Right lobe of liver (tissue), 6 donors: ENCODE results near the gene C3orf20. TPM values are rescaled to one million over a fixed set of nuclear protein-coding genes. Genes with fewer than 3 reads are reported as not detected.

Experiments used
- ATAC-seq, 4 donors: fragments of 200-7000 bp; cut with Tn5 transposase; one replicate each; pipeline ENCODE4 v1.9.1; 2020; ENCODE audit warnings: mild to moderate bottlenecking in 4 of 4, moderate library complexity in 4 of 4
- DNase-seq, 3 donors: peaks; one replicate each; pipeline ENCODE4 v3.0.0-alpha.2; 2020
- H3K27ac ChIP-seq, 3 donors: fragments of 200-600 bp; one replicate each; pipeline ENCODE4 v1.8.0; 2022
- H3K27me3 ChIP-seq, 2 donors: fragments of 200-600 bp; one replicate each; pipeline ENCODE4 v1.8.0; 2022
- H3K36me3 ChIP-seq, 4 donors: fragments of 200-600 bp; sonication (generic) in 1 of 4; one replicate each; pipeline versions ENCODE4 v1.5.1 to v1.8.0; 2017 to 2022; ENCODE audit warnings: control low read depth in 1 of 4
- H3K4me1 ChIP-seq, 4 donors: fragments of 200-600 bp; sonication (generic) in 1 of 4; one replicate each; pipeline versions ENCODE4 v1.5.1 to v1.8.0; 2017 to 2022; ENCODE audit warnings: control low read depth in 1 of 4
- H3K4me3 ChIP-seq, 3 donors: fragments of 200-600 bp; one replicate each; pipeline ENCODE4 v1.8.0; 2022
- H3K9me3 ChIP-seq, 4 donors: fragments of 200-600 bp; sonication (generic) in 1 of 4; one replicate each; pipeline versions ENCODE4 v1.5.1 to v1.8.0; 2017 to 2022; ENCODE audit warnings: control low read depth in 1 of 4
- POLR2A ChIP-seq: fragments of 450-650 bp; IDR thresholded peaks from one replicate; pipeline ENCODE4 v1.6.1; 2017; ENCODE audit warnings: antibody characterized with exemption, mild to moderate bottlenecking
- WGBS: methylation state at CpG from one replicate; pipeline ENCODE4 v1.1.6; 2018; ENCODE audit warnings: low coverage, low lambda C conversion rate; ENCODE audit not compliant: insufficient coverage; ENCODE audit errors: missing lambda C conversion rate; 5-methylcytosine and 5-hydroxymethylcytosine counted together
- intact Hi-C, 2 donors: fragments of 100-400 bp; cut with DNase I; formaldehyde crosslinking; loops; one replicate each; pipeline versions ENCODE4 v1.11.2 to v1.14.1; 2022
- total RNA-seq, 6 experiments: library from RNA; depleted of rRNA in 2 of 6; stranded (reverse); fragments of >200 nt in 2 of 6; fragmentation: NEBNext Ultra II Directional in 3 of 6; extraction: Animal tissue kit (Norgen Biotek cat#: 25700) in 3 of 6; gene quantifications; one replicate each; pipeline versions ENCODE4 v1.1.0 to v1.2.4, GENCODE V29; 2016 to 2023
- TF ChIP-seq, protein P1 (sequence below), 4 donors: fragments of 200-600 bp in 3 of 4; fragments of 450-650 bp in 1 of 4; IDR thresholded peaks; one replicate each; pipeline versions ENCODE4 v1.5.1 to v1.8.0; 2016 to 2022; ENCODE audit warnings: antibody characterized with exemption in 4 of 4, mild to moderate bottlenecking in 2 of 4
- donor health status: DM: no; HTN: yes; CAD: no.
- donor health status: DM: no; HTN: no; CAD: no.
- donor health status: DM: no; HTN: no; CAD: no.
- donor health status: DM: no; HTN: yes; CAD: no.
- donor health status: DM: no; HTN: yes; CAD: no.

The C3orf20 gene
- total RNA-seq, 6 experiments from 2014 or later = 0.09 to 0.11 TPM; not detected in 4

DNA sequence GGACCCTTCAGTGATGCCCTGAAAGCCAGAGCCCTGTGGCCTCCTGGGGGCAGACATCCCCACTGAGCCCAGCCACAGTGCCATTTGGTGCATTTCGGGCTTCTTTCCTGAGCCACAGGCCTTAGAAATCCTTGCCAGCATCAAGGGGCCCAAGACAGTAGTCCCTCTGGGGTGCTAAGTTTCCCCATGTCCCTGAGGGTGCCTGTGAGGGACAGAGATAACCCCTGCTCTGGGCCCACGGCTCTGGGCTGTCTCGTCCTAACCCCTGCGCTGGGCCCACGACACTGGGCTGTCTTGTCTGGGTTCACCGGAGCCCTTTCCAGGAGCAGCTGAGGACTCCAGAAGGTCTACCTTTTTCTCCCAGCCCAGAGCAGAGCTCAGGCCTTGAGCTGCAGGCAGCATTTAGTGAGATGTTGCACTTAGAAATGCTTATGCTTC, 98.8 kb downstream of the C3orf20 start:
- Histone ChIP-seq H3K27me3 (no peaks in the 10 kb centered on the region), H3K9me3 (no peaks in the 10 kb centered on the region), H3K4me3 (no peak overlapping the region), H3K27ac (no peak overlapping the region), H3K4me1 (no peaks in the 10 kb centered on the region), H3K36me3 (no peaks in the 10 kb centered on the region)
- intact Hi-C loops = loop anchor here in 1 of 2 donors (10.0 kb wide), 1 partner anchor 99 kb away; the partner anchor contains the start of gene C3orf20
- TF ChIP-seq, protein P1, sequence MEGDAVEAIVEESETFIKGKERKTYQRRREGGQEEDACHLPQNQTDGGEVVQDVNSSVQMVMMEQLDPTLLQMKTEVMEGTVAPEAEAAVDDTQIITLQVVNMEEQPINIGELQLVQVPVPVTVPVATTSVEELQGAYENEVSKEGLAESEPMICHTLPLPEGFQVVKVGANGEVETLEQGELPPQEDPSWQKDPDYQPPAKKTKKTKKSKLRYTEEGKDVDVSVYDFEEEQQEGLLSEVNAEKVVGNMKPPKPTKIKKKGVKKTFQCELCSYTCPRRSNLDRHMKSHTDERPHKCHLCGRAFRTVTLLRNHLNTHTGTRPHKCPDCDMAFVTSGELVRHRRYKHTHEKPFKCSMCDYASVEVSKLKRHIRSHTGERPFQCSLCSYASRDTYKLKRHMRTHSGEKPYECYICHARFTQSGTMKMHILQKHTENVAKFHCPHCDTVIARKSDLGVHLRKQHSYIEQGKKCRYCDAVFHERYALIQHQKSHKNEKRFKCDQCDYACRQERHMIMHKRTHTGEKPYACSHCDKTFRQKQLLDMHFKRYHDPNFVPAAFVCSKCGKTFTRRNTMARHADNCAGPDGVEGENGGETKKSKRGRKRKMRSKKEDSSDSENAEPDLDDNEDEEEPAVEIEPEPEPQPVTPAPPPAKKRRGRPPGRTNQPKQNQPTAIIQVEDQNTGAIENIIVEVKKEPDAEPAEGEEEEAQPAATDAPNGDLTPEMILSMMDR (IDR thresholded peaks at IDR 0.05) = no peak
- no peak for TF ChIP-seq POLR2A
- WGBS = no CpG with 5 or more reads among the region's 6 CpGs
- ATAC-seq (no peak), DNase-seq (peak in 2 of 3 donors; percentile 11 to 27)

DNA sequence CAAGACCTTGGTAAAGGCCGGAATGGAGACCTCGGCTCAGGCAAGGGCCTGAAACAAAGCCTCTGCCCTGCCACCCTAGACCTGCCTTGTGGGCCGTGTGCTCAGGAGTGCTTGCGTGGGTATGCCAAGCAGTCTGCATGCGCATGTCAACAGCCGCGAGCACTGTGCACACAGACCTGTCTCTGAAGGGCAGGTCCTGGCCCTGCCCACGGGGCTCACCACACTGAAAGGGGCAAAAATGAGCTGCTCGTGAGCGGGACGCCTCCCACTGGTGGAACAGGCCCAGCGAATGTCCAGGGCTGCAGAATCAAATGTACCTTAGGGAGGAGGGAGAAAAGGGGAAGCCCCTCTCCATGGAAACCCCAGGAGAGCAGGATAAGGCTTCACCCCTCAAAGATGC, 99.5 kb downstream of the C3orf20 start:
- intact Hi-C loops = loop anchor here in 1 of 2 donors (10.0 kb wide), 1 partner anchor 100 kb away; the partner anchor contains the start of gene C3orf20
- Histone ChIP-seq H3K4me3 (no peak overlapping the region), H3K9me3 (no peaks in the 10 kb centered on the region), H3K4me1 (no peaks in the 10 kb centered on the region), H3K27ac (no peak overlapping the region), H3K36me3 (no peaks in the 10 kb centered on the region), H3K27me3 (no peaks in the 10 kb centered on the region)
- TF ChIP-seq, protein P1 (IDR thresholded peaks at IDR 0.05) = no peak
- no peak for TF ChIP-seq POLR2A
- no peak for ATAC-seq
- DNase-seq = peak in 2 of 3 donors; percentile 32 to 33
- WGBS = 78% methylated on average over 3 of the region's 12 CpGs

DNA sequence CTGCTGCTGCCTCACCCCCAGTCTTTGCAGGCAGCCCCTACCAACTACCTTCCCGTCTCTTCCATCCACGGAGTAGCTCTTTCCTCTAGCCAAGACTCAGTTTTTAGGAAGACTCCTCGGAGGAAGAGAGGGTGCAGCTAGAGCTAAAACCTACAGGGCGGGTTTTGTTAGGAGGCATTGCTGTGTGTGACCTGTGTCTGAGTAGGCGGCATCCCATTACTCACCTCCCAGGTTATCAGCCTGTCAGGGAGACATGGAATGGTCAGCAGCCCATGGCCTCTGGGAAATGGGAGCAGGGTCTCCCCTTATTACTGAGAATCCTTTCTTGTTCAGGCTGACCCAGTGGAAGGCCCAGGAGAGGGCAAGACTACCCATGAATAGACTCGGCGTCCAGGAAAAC, 100.1 kb downstream of the C3orf20 start:
- Histone ChIP-seq H3K27ac (no peak overlapping the region), H3K27me3 (no peaks in the 10 kb centered on the region), H3K36me3 (no peaks in the 10 kb centered on the region), H3K9me3 (no peaks in the 10 kb centered on the region), H3K4me3 (no peak overlapping the region), H3K4me1 (no peaks in the 10 kb centered on the region)
- TF ChIP-seq, protein P1 (IDR thresholded peaks at IDR 0.05) = no peak
- TF ChIP-seq POLR2A = no peak
- intact Hi-C loops = loop anchor here in 1 of 2 donors (10.0 kb wide), 1 partner anchor 100 kb away; the partner anchor contains the start of gene C3orf20
- DNase-seq (peak in 2 of 3 donors; percentile 12 to 16), ATAC-seq (no peak)
- WGBS = 83% methylated on average over 2 of the region's 7 CpGs

DNA sequence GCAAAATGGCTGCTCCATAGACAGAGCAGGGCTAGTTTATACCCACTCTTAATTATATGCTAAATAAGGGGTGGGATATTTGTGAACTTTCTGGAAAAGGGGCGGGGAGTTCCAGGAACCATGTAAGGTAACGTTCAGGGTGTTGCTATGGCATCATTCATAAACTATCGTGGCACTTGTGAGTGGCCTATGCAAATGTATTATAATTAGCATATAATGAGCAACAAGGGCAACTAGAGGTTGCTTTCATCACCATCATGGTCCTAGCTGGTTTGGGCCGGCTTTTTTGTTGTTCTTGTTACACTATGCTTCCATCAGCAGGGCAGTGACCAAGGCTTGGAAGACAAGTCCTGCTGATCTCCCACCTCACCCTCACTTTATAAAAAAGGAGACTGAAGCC, 100.6 kb downstream of the C3orf20 start:
- Histone ChIP-seq H3K9me3 (no peaks in the 10 kb centered on the region), H3K4me1 (no peaks in the 10 kb centered on the region), H3K4me3 (no peak overlapping the region), H3K27ac (no peak overlapping the region), H3K27me3 (no peaks in the 10 kb centered on the region), H3K36me3 (no peaks in the 10 kb centered on the region)
- intact Hi-C loops = loop anchor here in 1 of 2 donors (10.0 kb wide), 1 partner anchor 101 kb away; the partner anchor contains the start of gene C3orf20
- WGBS = 74% methylated on average over 3 of the region's 4 CpGs
- no peak for DNase-seq
- TF ChIP-seq POLR2A = no peak
- TF ChIP-seq, protein P1 (IDR thresholded peaks at IDR 0.05) = no peak
- ATAC-seq = no peak
